ENCODE results near the gene EPB41L4B. TPM values are rescaled to one million over a fixed set of nuclear protein-coding genes. Genes with fewer than 3 reads are reported as not detected.

Gene EPB41L4B
- total and polyA plus RNA-seq, 2 of the 13 experiments (the other 11 are each of a cell fraction or from before 2014, with no cell fraction given): 17.6 to 22.1 TPM

DNA sequence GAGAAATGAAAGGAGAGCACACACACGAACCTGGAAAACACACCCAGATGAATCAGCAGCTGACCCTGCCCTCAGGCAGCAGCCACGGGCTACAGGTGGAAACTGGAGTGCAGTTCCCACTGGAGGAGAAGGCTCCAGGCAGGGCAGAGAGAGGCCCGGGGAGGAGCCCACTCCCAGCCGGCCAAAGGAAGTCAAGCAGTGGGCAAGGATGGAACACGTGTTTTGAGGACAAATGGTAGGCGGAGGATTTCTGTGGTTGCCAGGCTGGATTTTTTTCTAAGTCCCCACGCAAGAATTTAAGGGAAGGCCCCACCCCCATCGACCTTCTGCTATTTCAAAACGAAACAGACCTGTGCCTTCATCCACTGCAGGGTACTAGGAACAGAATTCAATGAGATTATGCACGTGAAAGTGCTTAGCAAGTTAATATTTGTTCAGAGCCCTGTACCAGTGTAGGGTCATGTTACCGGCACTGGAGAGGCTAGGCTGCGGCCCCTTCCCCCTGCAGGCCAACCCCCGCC, 6.8 kb downstream of the EPB41L4B start (continued):
- TF ChIP-seq, protein P1, sequence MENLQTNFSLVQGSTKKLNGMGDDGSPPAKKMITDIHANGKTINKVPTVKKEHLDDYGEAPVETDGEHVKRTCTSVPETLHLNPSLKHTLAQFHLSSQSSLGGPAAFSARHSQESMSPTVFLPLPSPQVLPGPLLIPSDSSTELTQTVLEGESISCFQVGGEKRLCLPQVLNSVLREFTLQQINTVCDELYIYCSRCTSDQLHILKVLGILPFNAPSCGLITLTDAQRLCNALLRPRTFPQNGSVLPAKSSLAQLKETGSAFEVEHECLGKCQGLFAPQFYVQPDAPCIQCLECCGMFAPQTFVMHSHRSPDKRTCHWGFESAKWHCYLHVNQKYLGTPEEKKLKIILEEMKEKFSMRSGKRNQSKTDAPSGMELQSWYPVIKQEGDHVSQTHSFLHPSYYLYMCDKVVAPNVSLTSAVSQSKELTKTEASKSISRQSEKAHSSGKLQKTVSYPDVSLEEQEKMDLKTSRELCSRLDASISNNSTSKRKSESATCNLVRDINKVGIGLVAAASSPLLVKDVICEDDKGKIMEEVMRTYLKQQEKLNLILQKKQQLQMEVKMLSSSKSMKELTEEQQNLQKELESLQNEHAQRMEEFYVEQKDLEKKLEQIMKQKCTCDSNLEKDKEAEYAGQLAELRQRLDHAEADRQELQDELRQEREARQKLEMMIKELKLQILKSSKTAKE (CRISPR knock-in tag; IDR thresholded peaks at IDR 0.05; ENCODE audit: borderline replicate concordance): 0 out of 2 replicates have a peak, but pooled peaks have one; percentile 1
- TF ChIP-seq, protein P2, sequence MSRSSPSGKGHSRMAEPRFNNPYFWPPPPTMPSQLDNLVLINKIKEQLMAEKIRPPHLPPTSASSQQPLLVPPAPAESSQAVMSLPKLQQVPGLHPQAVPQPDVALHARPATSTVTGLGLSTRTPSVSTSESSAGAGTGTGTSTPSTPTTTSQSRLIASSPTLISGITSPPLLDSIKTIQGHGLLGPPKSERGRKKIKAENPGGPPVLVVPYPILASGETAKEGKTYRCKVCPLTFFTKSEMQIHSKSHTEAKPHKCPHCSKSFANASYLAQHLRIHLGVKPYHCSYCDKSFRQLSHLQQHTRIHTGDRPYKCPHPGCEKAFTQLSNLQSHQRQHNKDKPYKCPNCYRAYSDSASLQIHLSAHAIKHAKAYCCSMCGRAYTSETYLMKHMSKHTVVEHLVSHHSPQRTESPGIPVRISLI (CRISPR knock-in tag; IDR thresholded peaks at IDR 0.05; ENCODE audit: borderline replicate concordance): peak; percentile 42; the same call in 1 of the 2 replicates
- peak; percentile 91 for TF ChIP-seq SIX4 (CRISPR knock-in tag; IDR thresholded peaks at IDR 0.05)
- TF ChIP-seq ZMAT3 (CRISPR knock-in tag; conservative IDR thresholded peaks at IDR 0.05): no peak
- TF ChIP-seq, protein P3, sequence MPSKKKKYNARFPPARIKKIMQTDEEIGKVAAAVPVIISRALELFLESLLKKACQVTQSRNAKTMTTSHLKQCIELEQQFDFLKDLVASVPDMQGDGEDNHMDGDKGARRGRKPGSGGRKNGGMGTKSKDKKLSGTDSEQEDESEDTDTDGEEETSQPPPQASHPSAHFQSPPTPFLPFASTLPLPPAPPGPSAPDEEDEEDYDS (CRISPR knock-in tag; IDR thresholded peaks at IDR 0.05): 0 out of 2 replicates have a peak, but pooled peaks have one; percentile 3
- no peak for TF ChIP-seq ZFP1 (CRISPR knock-in tag; IDR thresholded peaks at IDR 0.05)
- peak; percentile 15 for TF ChIP-seq XRCC5 (optimal IDR thresholded peaks at IDR 0.05; ENCODE audit: low read length)
- TF ChIP-seq TRIM24 (CRISPR knock-in tag; IDR thresholded peaks at IDR 0.05): no peak
- TF ChIP-seq, protein P4, sequence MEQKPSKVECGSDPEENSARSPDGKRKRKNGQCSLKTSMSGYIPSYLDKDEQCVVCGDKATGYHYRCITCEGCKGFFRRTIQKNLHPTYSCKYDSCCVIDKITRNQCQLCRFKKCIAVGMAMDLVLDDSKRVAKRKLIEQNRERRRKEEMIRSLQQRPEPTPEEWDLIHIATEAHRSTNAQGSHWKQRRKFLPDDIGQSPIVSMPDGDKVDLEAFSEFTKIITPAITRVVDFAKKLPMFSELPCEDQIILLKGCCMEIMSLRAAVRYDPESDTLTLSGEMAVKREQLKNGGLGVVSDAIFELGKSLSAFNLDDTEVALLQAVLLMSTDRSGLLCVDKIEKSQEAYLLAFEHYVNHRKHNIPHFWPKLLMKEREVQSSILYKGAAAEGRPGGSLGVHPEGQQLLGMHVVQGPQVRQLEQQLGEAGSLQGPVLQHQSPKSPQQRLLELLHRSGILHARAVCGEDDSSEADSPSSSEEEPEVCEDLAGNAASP (CRISPR knock-in tag; IDR thresholded peaks at IDR 0.05; ENCODE audit: borderline replicate concordance): peak; percentile 27; the same call in 1 of the 2 replicates
- TF ChIP-seq, protein P5, sequence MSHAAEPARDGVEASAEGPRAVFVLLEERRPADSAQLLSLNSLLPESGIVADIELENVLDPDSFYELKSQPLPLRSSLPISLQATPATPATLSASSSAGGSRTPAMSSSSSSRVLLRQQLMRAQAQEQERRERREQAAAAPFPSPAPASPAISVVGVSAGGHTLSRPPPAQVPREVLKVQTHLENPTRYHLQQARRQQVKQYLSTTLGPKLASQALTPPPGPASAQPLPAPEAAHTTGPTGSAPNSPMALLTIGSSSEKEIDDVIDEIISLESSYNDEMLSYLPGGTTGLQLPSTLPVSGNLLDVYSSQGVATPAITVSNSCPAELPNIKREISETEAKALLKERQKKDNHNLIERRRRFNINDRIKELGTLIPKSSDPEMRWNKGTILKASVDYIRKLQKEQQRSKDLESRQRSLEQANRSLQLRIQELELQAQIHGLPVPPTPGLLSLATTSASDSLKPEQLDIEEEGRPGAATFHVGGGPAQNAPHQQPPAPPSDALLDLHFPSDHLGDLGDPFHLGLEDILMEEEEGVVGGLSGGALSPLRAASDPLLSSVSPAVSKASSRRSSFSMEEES (CRISPR knock-in tag; IDR thresholded peaks at IDR 0.05): peak; percentile 66; the same call in 1 of the 2 replicates
- TF ChIP-seq ETV6 (CRISPR knock-in tag; conservative IDR thresholded peaks at IDR 0.05): no peak
- TF ChIP-seq, protein P6, sequence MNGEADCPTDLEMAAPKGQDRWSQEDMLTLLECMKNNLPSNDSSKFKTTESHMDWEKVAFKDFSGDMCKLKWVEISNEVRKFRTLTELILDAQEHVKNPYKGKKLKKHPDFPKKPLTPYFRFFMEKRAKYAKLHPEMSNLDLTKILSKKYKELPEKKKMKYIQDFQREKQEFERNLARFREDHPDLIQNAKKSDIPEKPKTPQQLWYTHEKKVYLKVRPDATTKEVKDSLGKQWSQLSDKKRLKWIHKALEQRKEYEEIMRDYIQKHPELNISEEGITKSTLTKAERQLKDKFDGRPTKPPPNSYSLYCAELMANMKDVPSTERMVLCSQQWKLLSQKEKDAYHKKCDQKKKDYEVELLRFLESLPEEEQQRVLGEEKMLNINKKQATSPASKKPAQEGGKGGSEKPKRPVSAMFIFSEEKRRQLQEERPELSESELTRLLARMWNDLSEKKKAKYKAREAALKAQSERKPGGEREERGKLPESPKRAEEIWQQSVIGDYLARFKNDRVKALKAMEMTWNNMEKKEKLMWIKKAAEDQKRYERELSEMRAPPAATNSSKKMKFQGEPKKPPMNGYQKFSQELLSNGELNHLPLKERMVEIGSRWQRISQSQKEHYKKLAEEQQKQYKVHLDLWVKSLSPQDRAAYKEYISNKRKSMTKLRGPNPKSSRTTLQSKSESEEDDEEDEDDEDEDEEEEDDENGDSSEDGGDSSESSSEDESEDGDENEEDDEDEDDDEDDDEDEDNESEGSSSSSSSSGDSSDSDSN (CRISPR knock-in tag; IDR thresholded peaks at IDR 0.05): peak; percentile 44
- no peak for TF ChIP-seq EHMT2 (IDR thresholded peaks at IDR 0.05; ENCODE audit: borderline replicate concordance, low read depth, low read length)
- 0 out of 2 replicates have a peak, but pooled peaks have one; percentile 8 for TF ChIP-seq MIXL1 (CRISPR knock-in tag; IDR thresholded peaks at IDR 0.05)
- no peak for TF ChIP-seq ZFP90 (CRISPR knock-in tag; IDR thresholded peaks at IDR 0.05; ENCODE audit: borderline replicate concordance)
- no peak for TF ChIP-seq SRSF1 (optimal IDR thresholded peaks at IDR 0.05; ENCODE audit: low read depth, low read length)
- no peak for TF ChIP-seq ZNF468 (CRISPR knock-in tag; IDR thresholded peaks at IDR 0.05)
- peak; percentile 51; the same call in 1 of the 2 replicates for TF ChIP-seq HDAC2 (CRISPR knock-in tag; IDR thresholded peaks at IDR 0.05)
- TF ChIP-seq, protein P7, sequence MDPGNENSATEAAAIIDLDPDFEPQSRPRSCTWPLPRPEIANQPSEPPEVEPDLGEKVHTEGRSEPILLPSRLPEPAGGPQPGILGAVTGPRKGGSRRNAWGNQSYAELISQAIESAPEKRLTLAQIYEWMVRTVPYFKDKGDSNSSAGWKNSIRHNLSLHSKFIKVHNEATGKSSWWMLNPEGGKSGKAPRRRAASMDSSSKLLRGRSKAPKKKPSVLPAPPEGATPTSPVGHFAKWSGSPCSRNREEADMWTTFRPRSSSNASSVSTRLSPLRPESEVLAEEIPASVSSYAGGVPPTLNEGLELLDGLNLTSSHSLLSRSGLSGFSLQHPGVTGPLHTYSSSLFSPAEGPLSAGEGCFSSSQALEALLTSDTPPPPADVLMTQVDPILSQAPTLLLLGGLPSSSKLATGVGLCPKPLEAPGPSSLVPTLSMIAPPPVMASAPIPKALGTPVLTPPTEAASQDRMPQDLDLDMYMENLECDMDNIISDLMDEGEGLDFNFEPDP (CRISPR knock-in tag; conservative IDR thresholded peaks at IDR 0.05): no peak

Measured in HepG2 (cell line).